Middle frontal gyrus (tissue), 1 donor: ENCODE results near the gene APC2.
"Not testable (repeated sequence)": the region's sequence is repeated elsewhere in the genome, so short reads cannot be mapped to it uniquely, and the experiment has no call there.

Experiments used
- DNase-seq: peaks from one replicate; pipeline ENCODE4 v3.0.0-alpha.2; 2015; ENCODE audit warnings: low spot score; ENCODE audit errors: extremely low spot score

Gene APC2

GRCh38 chr19:1412995-1413800 lies 36.7 kb upstream of the APC2 start:
- DNase-seq: no peak

GRCh38 chr19:1416014-1416841 lies 33.7 kb upstream of the APC2 start:
- DNase-seq: no peak

GRCh38 chr19:1417145-1417544 lies 32.8 kb upstream of the APC2 start:
- no peak for DNase-seq

- DNase-seq: no peak
Measured at GRCh38 chr19:1417681-1418495, 32.0 kb upstream of the APC2 start.

GRCh38 chr19:1418496-1418775 lies 31.5 kb upstream of the APC2 start:
- no peak for DNase-seq

- no peak for DNase-seq
Measured at GRCh38 chr19:1418951-1419738, 30.8 kb upstream of the APC2 start.

GRCh38 chr19:1420085-1420484 lies 29.8 kb upstream of the APC2 start:
- DNase-seq: not testable (repeated sequence)

- no peak for DNase-seq
Measured at GRCh38 chr19:1420590-1420989, 29.3 kb upstream of the APC2 start.

- DNase-seq: no peak
Measured at GRCh38 chr19:1421218-1421957, 28.5 kb upstream of the APC2 start.

- DNase-seq: no peak
Measured at GRCh38 chr19:1421958-1422305, 28.0 kb upstream of the APC2 start.

GRCh38 chr19:1422360-1422759 lies 27.6 kb upstream of the APC2 start:
- DNase-seq: no peak

GRCh38 chr19:1422943-1423342 lies 27.0 kb upstream of the APC2 start:
- DNase-seq: no peak

GRCh38 chr19:1423436-1424191 lies 26.3 kb upstream of the APC2 start:
- DNase-seq: no peak

- no peak for DNase-seq
Measured at GRCh38 chr19:1424192-1424955, 25.5 kb upstream of the APC2 start.

GRCh38 chr19:1425102-1425837 lies 24.7 kb upstream of the APC2 start:
- no peak for DNase-seq

GRCh38 chr19:1425902-1426301 lies 24.0 kb upstream of the APC2 start:
- no peak for DNase-seq

- no peak for DNase-seq
Measured at GRCh38 chr19:1426736-1427135, 23.2 kb upstream of the APC2 start.

GRCh38 chr19:1427221-1427920 lies 22.6 kb upstream of the APC2 start:
- no peak for DNase-seq
